Astrocyte (in vitro differentiated cells and primary cell): ENCODE data around the gene EFEMP1. TPM values are rescaled to one million over a fixed set of nuclear protein-coding genes. Genes with fewer than 3 reads are reported as not detected.
A peak's percentile ranks its signal among the peaks of the same experiment; 100 is the strongest.
"Not testable (repeated sequence)": the region's sequence is repeated elsewhere in the genome, so short reads cannot be mapped to it uniquely, and the experiment has no call there.

Source experiments
- DNase-seq: peaks from one replicate; pipeline ENCODE4 v3.0.0-alpha.2; 2010; ENCODE audit warnings: low read depth
- FAIRE-seq: peaks from 2 replicates; lab custom pipeline; 2011; peaks lifted over from hg19 to GRCh38; lab: Jason Lieb, UNC
- H2AFZ ChIP-seq: 2 replicates; pipeline ENCODE4 v1.6.0; 2012; ENCODE audit warnings: low read depth, low read length, inconsistent platforms
- H3K27ac ChIP-seq: 2 replicates; pipeline ENCODE4 v1.5.1; 2011; ENCODE audit warnings: low read depth, low read length, inconsistent platforms
- H3K27me3 ChIP-seq: 2 replicates; pipeline ENCODE4 v1.6.0; 2011; ENCODE audit warnings: low read length, inconsistent platforms; ENCODE audit not compliant: insufficient read depth
- H3K36me3 ChIP-seq: 2 replicates; pipeline ENCODE4 v1.5.1; 2011; ENCODE audit warnings: low read length, inconsistent platforms; ENCODE audit not compliant: insufficient read depth
- H3K4me1 ChIP-seq: 2 replicates; pipeline ENCODE4 v1.5.1; 2011; ENCODE audit warnings: low read length, inconsistent platforms; ENCODE audit not compliant: insufficient read depth
- H3K4me2 ChIP-seq: 2 replicates; pipeline ENCODE4 v1.6.0; 2012; ENCODE audit warnings: low read length, inconsistent platforms
- H3K4me3 ChIP-seq: 2 replicates; pipeline ENCODE4 v1.5.1; 2011; ENCODE audit warnings: low read depth, mild to moderate bottlenecking, low read length, inconsistent platforms; ENCODE audit not compliant: insufficient read depth
- H3K79me2 ChIP-seq: 2 replicates; pipeline ENCODE4 v1.6.0; 2012; ENCODE audit warnings: mild to moderate bottlenecking, low read length, inconsistent platforms; ENCODE audit not compliant: insufficient read depth
- H3K9ac ChIP-seq: 2 replicates; pipeline ENCODE4 v1.6.0; 2012; ENCODE audit warnings: mild to moderate bottlenecking, low read length, inconsistent platforms
- H3K9me3 ChIP-seq: 2 replicates; pipeline ENCODE4 v1.5.1; 2012; ENCODE audit warnings: low read depth, mild to moderate bottlenecking, low read length, inconsistent platforms; ENCODE audit not compliant: insufficient read depth
- H4K20me1 ChIP-seq: 2 replicates; pipeline ENCODE4 v1.6.0; 2012; ENCODE audit warnings: low read length, inconsistent platforms; ENCODE audit not compliant: insufficient read depth
- H3K27ac Mint-ChIP-seq: one replicate; pipeline ENCODE4 v1.8.0; 2021; ENCODE audit warnings: mild to moderate bottlenecking, mixed read lengths; ENCODE audit not compliant: unreplicated experiment
- H3K27me3 Mint-ChIP-seq: one replicate; pipeline ENCODE4 v1.8.0; 2021; ENCODE audit warnings: low read depth, mixed read lengths; ENCODE audit not compliant: unreplicated experiment
- H3K36me3 Mint-ChIP-seq: one replicate; pipeline ENCODE4 v1.8.0; 2021; ENCODE audit warnings: low read depth, mixed read lengths; ENCODE audit not compliant: unreplicated experiment
- H3K4me1 Mint-ChIP-seq: one replicate; pipeline ENCODE4 v1.8.0; 2021; ENCODE audit warnings: low read depth, mixed read lengths; ENCODE audit not compliant: unreplicated experiment
- H3K4me3 Mint-ChIP-seq: one replicate; pipeline ENCODE4 v1.8.0; 2021; ENCODE audit warnings: mild to moderate bottlenecking, moderate library complexity, mixed read lengths; ENCODE audit not compliant: unreplicated experiment
- H3K9me3 Mint-ChIP-seq: one replicate; pipeline ENCODE4 v1.8.0; 2021; ENCODE audit warnings: mild to moderate bottlenecking, mixed read lengths; ENCODE audit not compliant: unreplicated experiment
- CTCF ChIP-seq: IDR thresholded peaks from 2 replicates; pipeline ENCODE4 v1.5.1; 2011; ENCODE audit warnings: low read depth, mild to moderate bottlenecking, inconsistent platforms, low read length, moderate library complexity; ENCODE audit not compliant: insufficient read depth
- EZH2 ChIP-seq: IDR thresholded peaks from 2 replicates; pipeline ENCODE4 v1.6.1; 2012; ENCODE audit warnings: mild to moderate bottlenecking, low read length, inconsistent platforms; ENCODE audit not compliant: insufficient read depth
- total RNA-seq: library from RNA; stranded (reverse); gene quantifications from 2 replicates; pipeline ENCODE4 v1.2.1, GENCODE V29; 2021

EFEMP1 gene
- total RNA-seq, 1 donor from 2014 or later = 155 TPM

- Histone ChIP-seq H3K9me3 (no peaks in the 10 kb centered on the region), H3K4me1 (peaks cover 8% of the 10 kb centered on the region), H3K79me2 (no peaks in the 10 kb centered on the region), H3K4me2 (peak overlapping the region; percentile 31), H2AFZ (no peak overlapping the region), H3K27me3 (no peaks in the 10 kb centered on the region), H3K36me3 (no peaks in the 10 kb centered on the region), H3K27ac (no peak overlapping the region), H3K9ac (no peak overlapping the region), H3K4me3 (no peak overlapping the region), H4K20me1 (no peaks in the 10 kb centered on the region)
- Mint-ChIP-seq H3K9me3 (no peaks in the 10 kb centered on the region), H3K36me3 (no peaks in the 10 kb centered on the region), H3K4me3 (no peak overlapping the region), H3K27ac (peak overlapping the region; percentile 54), H3K27me3 (no peaks in the 10 kb centered on the region), H3K4me1 (peaks cover 11% of the 10 kb centered on the region)
- FAIRE-seq (no peak), DNase-seq (peak; percentile 37)
- TF ChIP-seq CTCF (no peak), EZH2 (no peak)
Measured at GRCh38 chr2:55839182-55839819, 84.3 kb downstream of the EFEMP1 start.

GRCh38 chr2:55838653-55839052, 84.9 kb downstream of the EFEMP1 start:
- Mint-ChIP-seq H3K27ac (no peak overlapping the region), H3K36me3 (no peaks in the 10 kb centered on the region), H3K9me3 (no peaks in the 10 kb centered on the region), H3K4me1 (peaks cover 11% of the 10 kb centered on the region), H3K4me3 (no peak overlapping the region), H3K27me3 (no peaks in the 10 kb centered on the region)
- no peaks in the 10 kb centered on the region for H3K9me3 ChIP-seq
- no peak for TF ChIP-seq CTCF
- no peak for TF ChIP-seq EZH2
- no peak for FAIRE-seq
- no peak for DNase-seq
- no peaks in the 10 kb centered on the region for H3K36me3 ChIP-seq
- no peak overlapping the region for H3K27ac ChIP-seq
- no peaks in the 10 kb centered on the region for H3K27me3 ChIP-seq
- no peaks in the 10 kb centered on the region for H4K20me1 ChIP-seq
- H3K9ac ChIP-seq = no peak overlapping the region
- H3K4me2 ChIP-seq = no peak overlapping the region
- no peak overlapping the region for H2AFZ ChIP-seq
- peaks cover 8% of the 10 kb centered on the region for H3K4me1 ChIP-seq
- no peaks in the 10 kb centered on the region for H3K79me2 ChIP-seq
- no peak overlapping the region for H3K4me3 ChIP-seq

GRCh38 chr2:55838117-55838516, 85.5 kb downstream of the EFEMP1 start:
- not testable (repeated sequence) for H3K9me3 Mint-ChIP-seq, FAIRE-seq, H3K9ac ChIP-seq

More at GRCh38 chr2:55838117-55838516, 85.5 kb downstream of the EFEMP1 start:
- not testable (repeated sequence) for H3K27me3 ChIP-seq, H4K20me1 ChIP-seq, H3K9me3 ChIP-seq, H3K27me3 Mint-ChIP-seq, H3K79me2 ChIP-seq, H3K36me3 Mint-ChIP-seq, H3K4me2 ChIP-seq, H3K4me3 Mint-ChIP-seq, DNase-seq, H3K36me3 ChIP-seq, H3K4me3 ChIP-seq, H2AFZ ChIP-seq, H3K4me1 ChIP-seq, H3K27ac ChIP-seq, H3K27ac Mint-ChIP-seq
- peaks cover 11% of the 10 kb centered on the region for H3K4me1 Mint-ChIP-seq
